IMR-90 (cell line): Measurements from ENCODE around the gene COL19A1. TPM values are rescaled to one million over a fixed set of nuclear protein-coding genes. Genes with fewer than 3 reads are reported as not detected.
A peak's percentile ranks its signal among the peaks of the same experiment; 100 is the strongest.

Source experiments
- ATAC-seq: fragments of 200-7000 bp; cut with Tn5 transposase; 2 replicates; pipeline ENCODE4 v1.9.1; 2020; ENCODE audit warnings: low read depth, mild to moderate bottlenecking, moderate library complexity
- BruUV-seq: library from RNA; stranded (reverse); fragments of 400-500 nt; replicated peaks from 2 replicates; lab custom pipeline; 2021; lab: Mats Ljungman, UMichigan
- CTCF ChIA-PET: fragments of 300-600 bp; formaldehyde crosslinking; extraction: SDS; loops from one replicate; lab custom pipeline; 2021; ENCODE audit warnings: antibody characterized with exemption; lab: Yijun Ruan, JAX
- POLR2A ChIA-PET: fragments of 300-600 bp; sonication (Branson Sonifier 250); formaldehyde crosslinking; loops from one replicate; lab custom pipeline; 2022; ENCODE audit warnings: antibody characterized with exemption; ENCODE audit not compliant: unreplicated experiment; lab: Charles Lee
- DNase-seq: peaks from one replicate; pipeline ENCODE4 v3.0.0; 2013
- H2AFZ ChIP-seq: replicated peaks from 2 replicates; pipeline ENCODE3; 2013; ENCODE audit warnings: low read length, mild to moderate bottlenecking; ENCODE audit not compliant: poor library complexity
- H2AK5ac ChIP-seq: 2 replicates; pipeline ENCODE4 v1.6.1; 2013; ENCODE audit warnings: low read depth, low read length, inconsistent platforms
- H2AK9ac ChIP-seq: replicated peaks from 2 replicates; pipeline ENCODE3; 2013; ENCODE audit warnings: mild to moderate bottlenecking, low read depth, low read length, moderate library complexity; ENCODE audit not compliant: poor library complexity
- H2BK120ac ChIP-seq: 2 replicates; pipeline ENCODE4 v1.6.1; 2013; ENCODE audit warnings: low read depth, low read length, inconsistent platforms
- H2BK15ac ChIP-seq: 3 replicates; pipeline ENCODE4 v1.6.1; 2013; ENCODE audit warnings: low read depth, low read length, inconsistent platforms
- H2BK20ac ChIP-seq: 2 replicates; pipeline ENCODE4 v1.6.1; 2013; ENCODE audit warnings: low read depth, mild to moderate bottlenecking, inconsistent platforms, low read length, moderate library complexity
- H2BK5ac ChIP-seq: 2 replicates; pipeline ENCODE4 v1.6.1; 2013; ENCODE audit warnings: mild to moderate bottlenecking, low read depth, low read length, inconsistent platforms; ENCODE audit not compliant: poor library complexity, severe bottlenecking
- H3K14ac ChIP-seq: replicated peaks from 2 replicates; pipeline ENCODE4 v1.6.1; 2013; ENCODE audit warnings: low read depth, low read length, inconsistent platforms
- H3K18ac ChIP-seq: 2 replicates; pipeline ENCODE4 v1.6.1; 2013; ENCODE audit warnings: low read depth, low read length, control low read depth
- H3K23ac ChIP-seq: 2 replicates; pipeline ENCODE4 v1.6.1; 2013; ENCODE audit warnings: low read depth, low read length, inconsistent platforms
- H3K27ac ChIP-seq: 2 replicates; pipeline ENCODE4 v1.5.1; 2013; ENCODE audit warnings: mild to moderate bottlenecking, control low read depth, low read length; ENCODE audit not compliant: insufficient read depth
- H3K27me3 ChIP-seq: 2 replicates; pipeline ENCODE4 v1.6.1; 2013; ENCODE audit warnings: low read length; ENCODE audit not compliant: control insufficient read depth, insufficient read depth
- H3K36me3 ChIP-seq: 2 replicates; pipeline ENCODE4 v1.6.1; 2013; ENCODE audit warnings: low read length, mixed read lengths; ENCODE audit not compliant: control insufficient read depth, insufficient read depth
- H3K4ac ChIP-seq: 2 replicates; pipeline ENCODE4 v1.6.1; 2013; ENCODE audit warnings: low read depth, low read length, inconsistent platforms
- H3K4me1 ChIP-seq: 2 replicates; pipeline ENCODE4 v1.6.1; 2013; ENCODE audit warnings: low read length, mixed read lengths; ENCODE audit not compliant: control insufficient read depth, insufficient read depth
- H3K4me2 ChIP-seq: 2 replicates; pipeline ENCODE4 v1.6.1; 2013; ENCODE audit warnings: low read depth, mild to moderate bottlenecking, control low read depth, low read length, moderate library complexity
- H3K4me3 ChIP-seq: 2 replicates; pipeline ENCODE4 v1.5.1; 2013; ENCODE audit warnings: low read depth, mild to moderate bottlenecking, control low read depth, low read length, moderate library complexity; ENCODE audit not compliant: insufficient read depth
- H3K56ac ChIP-seq: 2 replicates; pipeline ENCODE4 v1.6.1; 2013; ENCODE audit warnings: low read length, inconsistent platforms; ENCODE audit not compliant: insufficient read depth; ENCODE audit errors: extremely low read depth
- H3K79me1 ChIP-seq, 2 experiments: 2 replicates each; pipeline ENCODE4 v1.6.1; 2013; ENCODE audit warnings: low read length in 2 of 2, inconsistent platforms in 1 of 2, low read depth in 1 of 2
- H3K9ac ChIP-seq: 2 replicates; pipeline ENCODE4 v1.6.1; 2013; ENCODE audit warnings: low read depth, low read length, control low read depth
- H3K9me1 ChIP-seq: 2 replicates; pipeline ENCODE4 v1.6.1; 2013; ENCODE audit warnings: low read length, inconsistent platforms; ENCODE audit not compliant: insufficient read depth
- H3K9me3 ChIP-seq: 2 replicates; pipeline ENCODE4 v1.6.1; 2013; ENCODE audit warnings: low read length; ENCODE audit not compliant: control insufficient read depth, insufficient read depth
- H4K20me1 ChIP-seq: 2 replicates; pipeline ENCODE4 v1.6.1; 2013; ENCODE audit warnings: low read length, inconsistent platforms; ENCODE audit not compliant: insufficient read depth
- H4K5ac ChIP-seq: 2 replicates; pipeline ENCODE4 v1.6.1; 2013; ENCODE audit warnings: mild to moderate bottlenecking, low read depth, low read length, control low read depth
- H4K8ac ChIP-seq, 2 experiments: 2 replicates each; pipeline ENCODE4 v1.6.1; 2013; ENCODE audit warnings: low read depth in 2 of 2, low read length in 2 of 2, control low read depth in 1 of 2, inconsistent platforms in 1 of 2
- H4K91ac ChIP-seq: 2 replicates; pipeline ENCODE4 v1.6.1; 2013; ENCODE audit warnings: low read depth, low read length, inconsistent platforms; ENCODE audit not compliant: insufficient read depth
- MAFK ChIP-seq: IDR thresholded peaks from 2 replicates; pipeline ENCODE4 v1.6.1; 2012; ENCODE audit warnings: low read depth, low read length, improper control_type of control experiment
- MXI1 ChIP-seq: IDR thresholded peaks from 2 replicates; pipeline ENCODE4 v1.6.1; 2012; ENCODE audit warnings: low read depth, mild to moderate bottlenecking, low read length, moderate library complexity, borderline replicate concordance
- dilution Hi-C: fragments of 300-500 bp; cut with HindIII; formaldehyde crosslinking; loops from one replicate; pipeline ENCODE4 v1.14.3; 2018; ENCODE audit warnings: low sequenced_read_pairs; ENCODE audit not compliant: unreplicated experiment
- in situ Hi-C: fragments of 300-500 bp; cut with MboI; formaldehyde crosslinking; loops from 3 replicates; pipeline ENCODE4 v1.14.3; 2019; ENCODE audit warnings: low sequenced_read_pairs, inconsistent platforms, mixed read lengths
- intact Hi-C: fragments of 100-400 bp; cut with micrococcal nuclease; formaldehyde crosslinking; loops from 2 replicates; pipeline ENCODE4 v1.10.0; 2022
- polyA plus RNA-seq, 3 experiments: library from polyadenylated mRNA; depleted of rRNA; stranded (reverse); fragments of >200 nt; gene quantifications; 2 replicates each; pipeline ENCODE4 v1.2.3, GENCODE V29; 2012; ENCODE audit warnings: low replicate concordance in 1 of 3
- total RNA-seq: library from RNA; depleted of rRNA; stranded (reverse); fragments of >200 nt; gene quantifications from 2 replicates; pipeline ENCODE4 v1.2.3, GENCODE V29; 2012

The COL19A1 gene
- total and polyA plus RNA-seq, 2 of the 4 experiments (the other 2 are of a cell fraction): under 0.01 TPM; not detected in 1

DNA sequence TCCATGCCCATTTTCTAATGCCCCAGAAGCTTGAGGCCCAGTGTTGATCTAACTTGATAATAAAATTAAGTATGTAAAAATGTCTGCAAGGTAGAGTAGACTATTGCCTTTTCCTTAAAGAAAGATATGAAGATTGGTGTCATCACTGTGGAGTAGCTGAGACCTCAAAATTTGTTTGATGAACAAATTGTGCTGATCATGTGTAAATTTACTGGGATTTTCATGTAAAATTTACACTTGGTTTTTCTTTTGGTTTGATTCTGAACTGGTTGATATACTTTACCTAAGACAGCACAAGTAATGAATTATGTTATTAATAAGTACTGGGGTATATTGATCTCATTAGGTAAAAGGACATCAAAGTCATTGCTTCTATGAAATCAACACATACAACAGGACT, 207.3 kb downstream of the COL19A1 start:
- H3K36me3 ChIP-seq: no peaks in the 10 kb centered on the region
- no peak overlapping the region for H2AFZ ChIP-seq
- H2BK15ac ChIP-seq: no peak overlapping the region
- no peak overlapping the region for H3K14ac ChIP-seq
- ChIA-PET POLR2A (no interaction called here), CTCF (no interaction called here)
- H4K20me1 ChIP-seq: no peaks in the 10 kb centered on the region
- H4K5ac ChIP-seq: no peak overlapping the region
- no peak overlapping the region for H3K9ac ChIP-seq
- H3K27me3 ChIP-seq: no peaks in the 10 kb centered on the region
- H3K9me3 ChIP-seq: no peaks in the 10 kb centered on the region
- DNase-seq (no peak), ATAC-seq (no peak)
- H3K23ac ChIP-seq: no peak overlapping the region
- dilution Hi-C loops (no loop called here), intact Hi-C loops (no loop called here), in situ Hi-C loops (no loop called here)
- H3K9me1 ChIP-seq: no peaks in the 10 kb centered on the region
- no peak overlapping the region for H2AK9ac ChIP-seq
- H3K4me2 ChIP-seq: no peak overlapping the region
- BruUV-seq: no TSS peak
- no peak overlapping the region for H3K4ac ChIP-seq
- H2BK20ac ChIP-seq: no peak overlapping the region
- no peak overlapping the region for H2BK120ac ChIP-seq
- H3K56ac ChIP-seq: no peak overlapping the region
- no peaks in the 10 kb centered on the region for H3K4me1 ChIP-seq
- H3K18ac ChIP-seq: no peak overlapping the region
- H4K8ac ChIP-seq: no peak overlapping the region
- H2AK5ac ChIP-seq: no peak overlapping the region
- H3K27ac ChIP-seq: no peak overlapping the region
- no peak overlapping the region for H2BK5ac ChIP-seq
- H3K4me3 ChIP-seq: no peak overlapping the region
- no peaks in the 10 kb centered on the region for H3K79me1 ChIP-seq
- TF ChIP-seq MXI1 (no peak), MAFK (peak; percentile 31)
- no peak overlapping the region for H4K91ac ChIP-seq
